ENCODE results near the gene OR10S1. TPM values are rescaled to one million over a fixed set of nuclear protein-coding genes. Genes with fewer than 3 reads are reported as not detected.
"Not testable (repeated sequence)": the region's sequence is repeated elsewhere in the genome, so short reads cannot be mapped to it uniquely, and the experiment has no call there.

The OR10S1 gene, protein sequence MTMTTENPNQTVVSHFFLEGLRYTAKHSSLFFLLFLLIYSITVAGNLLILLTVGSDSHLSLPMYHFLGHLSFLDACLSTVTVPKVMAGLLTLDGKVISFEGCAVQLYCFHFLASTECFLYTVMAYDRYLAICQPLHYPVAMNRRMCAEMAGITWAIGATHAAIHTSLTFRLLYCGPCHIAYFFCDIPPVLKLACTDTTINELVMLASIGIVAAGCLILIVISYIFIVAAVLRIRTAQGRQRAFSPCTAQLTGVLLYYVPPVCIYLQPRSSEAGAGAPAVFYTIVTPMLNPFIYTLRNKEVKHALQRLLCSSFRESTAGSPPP
- total RNA-seq (not detected in 2 replicates), polyA plus RNA-seq (not detected in 2 replicates), polyA minus RNA-seq (not detected in 2 replicates)
- total RNA-seq (2013), result not detected

DNA sequence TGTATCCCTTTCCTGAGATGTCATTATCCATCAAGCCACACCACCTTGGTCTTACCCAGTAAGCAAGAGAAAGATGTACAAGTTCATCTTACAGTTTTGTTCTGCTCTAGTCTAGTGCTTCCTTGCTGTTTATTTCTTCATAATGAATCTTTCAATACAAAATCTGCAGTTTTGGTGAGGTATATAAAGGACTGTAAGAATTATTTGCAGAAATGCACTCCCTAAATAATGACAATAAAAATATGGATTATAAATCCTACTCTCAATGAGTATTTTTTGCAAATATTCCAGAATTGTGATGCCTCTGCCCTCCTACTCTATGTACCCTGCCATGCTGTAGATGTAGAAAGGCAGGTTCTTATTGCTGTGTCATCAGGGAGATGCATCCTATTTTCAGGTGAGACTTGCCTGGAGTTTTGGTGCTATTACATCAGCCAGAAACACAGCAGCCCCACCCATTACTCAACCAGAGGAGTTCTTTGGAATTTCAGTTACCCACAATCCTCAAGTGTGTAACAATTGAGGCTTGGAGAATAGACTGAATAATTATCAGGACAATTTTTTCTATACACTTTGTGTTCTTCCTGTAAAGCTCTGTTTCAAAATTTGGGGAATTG, at the start of gene OR10S1:
TSS of gene OR10S1 (minus strand) at position 51 of the 617 bp plus-strand sequence. CDS start 117 bp downstream, outside the sequence.
- Mint-ChIP-seq H3K4me1 (no peaks in the 10 kb centered on the region), H3K4me3 (no peak within 1 kb of the TSS), H3K27me3 (peaks cover 5% of the 10 kb centered on the region), H3K27ac (no peak within 1 kb of the TSS), H3K9me3 (ENCODE audit: insufficient read depth) (no peaks in the 10 kb centered on the region)
- ChIA-PET POLR2A (no interaction called here), CTCF (no interaction called here)
- no peak for ATAC-seq (ENCODE audit: low read depth)
- Histone ChIP-seq H4K20me1 (ENCODE audit: control insufficient read depth, insufficient read depth, low read length, poor library complexity, severe bottlenecking) (no peaks in the 10 kb centered on the region), H3K27me3 (replicated peaks in 1 of 4; ENCODE audit: control extremely low read depth in 1 of 4, control insufficient read depth in 3 of 4, insufficient read depth in 4 of 4, low read length in 3 of 4) (no peaks in the 10 kb centered on the region), H3K4me1 (ENCODE audit: control insufficient read depth in 2 of 2, insufficient read depth in 2 of 2, low read length in 2 of 2) (no peaks in the 10 kb centered on the region), H2AFZ (ENCODE audit: insufficient read depth, low read depth, low read length, poor library complexity, severe bottlenecking) (no peak within 1 kb of the TSS), H3K36me3 (replicated peaks in 1 of 2; ENCODE audit: control extremely low read depth in 1 of 2, control insufficient read depth in 1 of 2, extremely low read depth in 1 of 2, insufficient read depth in 2 of 2, low read length in 1 of 2) (no peaks in the 10 kb centered on the region), H3K27ac (ENCODE audit: low read length in 2 of 2) (no peak within 1 kb of the TSS), H3K4me3 (ENCODE audit: control extremely low read depth in 1 of 5, extremely low read depth in 1 of 5, insufficient read depth in 1 of 5, low read depth in 2 of 5, low read length in 4 of 5) (no peak within 1 kb of the TSS), H3K9me3 (ENCODE audit: control extremely low read depth in 1 of 3, control insufficient read depth in 2 of 3, insufficient read depth in 1 of 3, low read length in 2 of 3) (peaks cover 0 to 11% (median 0%) of the 10 kb centered on the region in 3 donors), H3K4me2 (replicated peaks; ENCODE audit: low read depth, low read length, poor library complexity, severe bottlenecking) (no peak within 1 kb of the TSS), H3K9ac (ENCODE audit: low read length) (no peak within 1 kb of the TSS), H3K79me2 (ENCODE audit: control insufficient read depth, insufficient read depth, low read length) (no peaks in the 10 kb centered on the region)
- DNase-seq, result no peak
- intact Hi-C loops (cut with micrococcal nuclease), result no loop called here
- TF ChIP-seq CTCF (IDR thresholded peaks at IDR 0.05), result no peak
- no peak for TF ChIP-seq EZH2 (IDR thresholded peaks at IDR 0.05; ENCODE audit: borderline replicate concordance, insufficient read depth, low read depth, low read length, poor library complexity, severe bottlenecking)

GRCh38 chr11:124026498-124026897, 48.9 kb upstream of the OR10S1 start, which contains the start of gene OR10G8:
TSS of gene OR10G8 (plus strand) at chr11:124026798. CDS start at chr11:124029623, 2,825 bp downstream.
- no peak for ATAC-seq (ENCODE audit: low read depth)
- no peak for DNase-seq
- Mint-ChIP-seq H3K27ac (no peak within 1 kb of the TSS), H3K4me3 (no peak within 1 kb of the TSS), H3K4me1 (no peaks in the 10 kb centered on the region), H3K27me3 (no peaks in the 10 kb centered on the region), H3K9me3 (ENCODE audit: insufficient read depth) (no peaks in the 10 kb centered on the region)
- CTCF ChIA-PET, result no interaction called here
- POLR2A ChIA-PET, result no interaction called here
- Histone ChIP-seq H3K27ac (ENCODE audit: low read length in 2 of 2) (no peak within 1 kb of the TSS), H3K9ac (ENCODE audit: low read length) (no peak within 1 kb of the TSS), H3K4me3 (ENCODE audit: control extremely low read depth in 1 of 5, extremely low read depth in 1 of 5, insufficient read depth in 1 of 5, low read depth in 2 of 5, low read length in 4 of 5) (no peak within 1 kb of the TSS), H4K20me1 (ENCODE audit: control insufficient read depth, insufficient read depth, low read length, poor library complexity, severe bottlenecking) (no peaks in the 10 kb centered on the region), H3K79me2 (ENCODE audit: control insufficient read depth, insufficient read depth, low read length) (no peaks in the 10 kb centered on the region), H3K36me3 (replicated peaks in 1 of 2; ENCODE audit: control extremely low read depth in 1 of 2, control insufficient read depth in 1 of 2, extremely low read depth in 1 of 2, insufficient read depth in 2 of 2, low read length in 1 of 2) (no peaks in the 10 kb centered on the region), H2AFZ (ENCODE audit: insufficient read depth, low read depth, low read length, poor library complexity, severe bottlenecking) (no peak within 1 kb of the TSS), H3K4me2 (replicated peaks; ENCODE audit: low read depth, low read length, poor library complexity, severe bottlenecking) (no peak within 1 kb of the TSS), H3K27me3 (replicated peaks in 1 of 4; ENCODE audit: control extremely low read depth in 1 of 4, control insufficient read depth in 3 of 4, insufficient read depth in 4 of 4, low read length in 3 of 4) (no peaks in the 10 kb centered on the region), H3K4me1 (ENCODE audit: control insufficient read depth in 2 of 2, insufficient read depth in 2 of 2, low read length in 2 of 2) (no peaks in the 10 kb centered on the region), H3K9me3 (ENCODE audit: control extremely low read depth in 1 of 3, control insufficient read depth in 2 of 3, insufficient read depth in 1 of 3, low read length in 2 of 3) (no peaks in the 10 kb centered on the region)
- intact Hi-C loops (cut with micrococcal nuclease), result no loop called here
- WGBS (ENCODE audit: insufficient coverage), result no CpG with 5 or more reads among the region's 2 CpGs
- TF ChIP-seq EZH2 (IDR thresholded peaks at IDR 0.05; ENCODE audit: borderline replicate concordance, insufficient read depth, low read depth, low read length, poor library complexity, severe bottlenecking) (no peak), CTCF (IDR thresholded peaks at IDR 0.05) (no peak)

DNA sequence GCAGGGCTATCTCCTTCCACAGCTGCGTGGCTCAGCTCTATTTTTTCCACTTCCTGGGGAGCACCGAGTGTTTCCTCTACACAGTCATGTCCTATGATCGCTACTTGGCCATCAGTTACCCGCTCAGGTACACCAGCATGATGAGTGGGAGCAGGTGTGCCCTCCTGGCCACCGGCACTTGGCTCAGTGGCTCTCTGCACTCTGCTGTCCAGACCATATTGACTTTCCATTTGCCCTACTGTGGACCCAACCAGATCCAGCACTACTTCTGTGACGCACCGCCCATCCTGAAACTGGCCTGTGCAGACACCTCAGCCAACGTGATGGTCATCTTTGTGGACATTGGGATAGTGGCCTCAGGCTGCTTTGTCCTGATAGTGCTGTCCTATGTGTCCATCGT, 38.3 kb upstream of the OR10S1 start:
- CTCF ChIA-PET, POLR2A ChIA-PET: not testable (repeated sequence)

More for the DNA sequence above, 38.3 kb upstream of the OR10S1 start:
- H3K79me2 ChIP-seq (ENCODE audit: control insufficient read depth, insufficient read depth, low read length); H3K9me3 ChIP-seq (ENCODE audit: control extremely low read depth in 1 of 3, control insufficient read depth in 2 of 3, insufficient read depth in 1 of 3, low read length in 2 of 3); intact Hi-C loops (cut with micrococcal nuclease); H3K9me3 Mint-ChIP-seq (ENCODE audit: insufficient read depth); H3K27me3 ChIP-seq (replicated peaks in 1 of 4; ENCODE audit: control extremely low read depth in 1 of 4, control insufficient read depth in 3 of 4, insufficient read depth in 4 of 4, low read length in 3 of 4); ATAC-seq (ENCODE audit: low read depth); H3K9ac ChIP-seq (ENCODE audit: low read length); H3K4me1 Mint-ChIP-seq; H4K20me1 ChIP-seq (ENCODE audit: control insufficient read depth, insufficient read depth, low read length, poor library complexity, severe bottlenecking); H3K4me3 Mint-ChIP-seq; DNase-seq; H3K27ac ChIP-seq (ENCODE audit: low read length in 2 of 2); H3K27ac Mint-ChIP-seq; H2AFZ ChIP-seq (ENCODE audit: insufficient read depth, low read depth, low read length, poor library complexity, severe bottlenecking); H3K4me2 ChIP-seq (replicated peaks; ENCODE audit: low read depth, low read length, poor library complexity, severe bottlenecking); H3K27me3 Mint-ChIP-seq; H3K4me1 ChIP-seq (ENCODE audit: control insufficient read depth in 2 of 2, insufficient read depth in 2 of 2, low read length in 2 of 2); H3K4me3 ChIP-seq (ENCODE audit: control extremely low read depth in 1 of 5, extremely low read depth in 1 of 5, insufficient read depth in 1 of 5, low read depth in 2 of 5, low read length in 4 of 5); H3K36me3 ChIP-seq (replicated peaks in 1 of 2; ENCODE audit: control extremely low read depth in 1 of 2, control insufficient read depth in 1 of 2, extremely low read depth in 1 of 2, insufficient read depth in 2 of 2, low read length in 1 of 2): not testable (repeated sequence)
- 88% methylated on average over 3 of the region's 9 CpGs for WGBS (ENCODE audit: insufficient coverage)
